Measurements from ENCODE around the gene CR1L. TPM values are rescaled to one million over a fixed set of nuclear protein-coding genes. Genes with fewer than 3 reads are reported as not detected.
A peak's percentile ranks its signal among the peaks of the same experiment; 100 is the strongest.
"Not testable (repeated sequence)": the region's sequence is repeated elsewhere in the genome, so short reads cannot be mapped to it uniquely, and the experiment has no call there.

CR1L gene
- total and polyA plus RNA-seq, 2 donors (not counting 3 experiments of a cell fraction or from before 2014, with no cell fraction given) = not detected

DNA sequence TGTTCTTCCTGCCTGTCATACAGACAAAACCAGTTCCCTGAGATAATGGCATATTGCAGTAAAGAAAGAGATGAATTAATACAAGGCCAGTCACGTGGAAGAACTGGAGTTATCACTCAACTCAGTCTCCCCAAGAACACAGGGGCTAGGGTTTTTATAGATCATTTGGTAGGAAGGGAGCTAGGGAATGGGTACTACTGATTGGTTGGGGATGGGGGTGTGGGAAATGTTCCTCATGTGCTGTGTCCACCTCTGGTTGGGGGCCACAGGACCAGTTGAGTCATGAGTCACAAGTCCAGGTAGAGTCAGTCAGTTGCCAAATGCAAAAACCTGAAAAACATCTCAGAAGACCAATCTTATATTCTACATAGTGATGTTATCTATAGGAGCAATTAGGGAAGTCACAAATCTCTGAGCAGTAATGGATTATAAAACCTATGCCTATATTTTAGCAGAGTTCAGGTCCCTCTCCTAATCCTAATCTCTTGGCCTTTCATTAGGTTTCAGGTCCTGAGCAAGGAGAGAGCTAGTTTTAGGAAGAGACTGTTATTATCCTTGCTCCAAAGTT, 19.3 kb upstream of the CR1L start:
- peak overlapping the region; percentile 32 for H2AFZ ChIP-seq (ENCODE audit: low read depth, low read length)
- FAIRE-seq; BruUV-seq (replicated peaks); dilution Hi-C loops (cut with MboI; ENCODE audit: extremely low pct_ligation_motif_present, low sequenced_read_pairs); H4K20me1 ChIP-seq (replicated peaks; ENCODE audit: control insufficient read depth, extremely low read depth, insufficient read depth, low read length); H3K4me3 ChIP-seq (replicated peaks in 1 of 3; ENCODE audit: insufficient read depth in 1 of 3, low read depth in 1 of 3, low read length in 3 of 3); POLR2A ChIA-PET; H3K79me2 ChIP-seq (ENCODE audit: control insufficient read depth, insufficient read depth, low read length); H3K27me3 ChIP-seq (ENCODE audit: control insufficient read depth in 2 of 2, insufficient read depth in 2 of 2, low read length in 2 of 2); H3K9me1 ChIP-seq (replicated peaks; ENCODE audit: control insufficient read depth, extremely low read depth, insufficient read depth, low read length); H3K9ac ChIP-seq (replicated peaks; ENCODE audit: extremely low read depth, insufficient read depth, low read length); H3K4me1 ChIP-seq (ENCODE audit: control insufficient read depth, extremely low read depth, insufficient read depth, low read length); CTCF ChIA-PET; H3K9me3 ChIP-seq (replicated peaks; ENCODE audit: control insufficient read depth, insufficient read depth, low read length); H3K27ac ChIP-seq (ENCODE audit: insufficient read depth, low read depth, low read length); intact Hi-C loops (cut with micrococcal nuclease); H3K36me3 ChIP-seq (ENCODE audit: control insufficient read depth in 2 of 2, extremely low read depth in 1 of 2, insufficient read depth in 2 of 2, low read length in 2 of 2); DNase-seq (ENCODE audit: low read depth, low spot score): not testable (repeated sequence)
- peak overlapping the region; percentile 29 for H3K4me2 ChIP-seq (ENCODE audit: insufficient read depth, low read length)

DNA sequence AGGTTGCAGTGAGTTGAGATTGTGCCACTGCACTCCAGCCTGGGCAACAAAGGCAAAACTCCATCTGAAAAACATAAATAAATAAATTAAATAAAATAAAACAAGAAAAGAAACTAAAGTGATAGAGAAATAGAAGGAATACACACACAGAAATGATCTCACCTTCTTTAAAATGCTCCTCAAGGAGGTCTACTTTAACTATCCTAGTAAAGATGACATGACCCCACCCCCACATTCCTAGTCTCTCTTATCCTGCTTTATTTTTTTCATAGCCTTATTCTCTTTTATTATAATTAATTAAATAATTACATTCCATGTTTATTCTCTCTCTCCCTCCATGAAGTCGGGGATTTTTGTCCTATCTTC, 18.0 kb upstream of the CR1L start:
- dilution Hi-C loops (cut with MboI; ENCODE audit: extremely low pct_ligation_motif_present, low sequenced_read_pairs) = no loop called here
- POLR2A ChIA-PET = no interaction called here

More for the DNA sequence above, 18.0 kb upstream of the CR1L start:
- Histone ChIP-seq H3K79me2 (ENCODE audit: control insufficient read depth, insufficient read depth, low read length) (no peaks in the 10 kb centered on the region), H3K4me1 (ENCODE audit: control insufficient read depth, extremely low read depth, insufficient read depth, low read length) (peaks cover 6% of the 10 kb centered on the region), H4K20me1 (replicated peaks; ENCODE audit: control insufficient read depth, extremely low read depth, insufficient read depth, low read length) (no peaks in the 10 kb centered on the region), H3K9me3 (replicated peaks; ENCODE audit: control insufficient read depth, insufficient read depth, low read length) (no peaks in the 10 kb centered on the region), H2AFZ (ENCODE audit: low read depth, low read length) (no peak overlapping the region), H3K9me1 (replicated peaks; ENCODE audit: control insufficient read depth, extremely low read depth, insufficient read depth, low read length) (no peaks in the 10 kb centered on the region), H3K27me3 (ENCODE audit: control insufficient read depth in 2 of 2, insufficient read depth in 2 of 2, low read length in 2 of 2) (no peaks in the 10 kb centered on the region), H3K4me2 (ENCODE audit: insufficient read depth, low read length) (no peak overlapping the region), H3K36me3 (ENCODE audit: control insufficient read depth in 2 of 2, extremely low read depth in 1 of 2, insufficient read depth in 2 of 2, low read length in 2 of 2) (no peaks in the 10 kb centered on the region), H3K4me3 (replicated peaks in 1 of 3; ENCODE audit: insufficient read depth in 1 of 3, low read depth in 1 of 3, low read length in 3 of 3) (no peak overlapping the region), H3K9ac (replicated peaks; ENCODE audit: extremely low read depth, insufficient read depth, low read length) (no peak overlapping the region), H3K27ac (ENCODE audit: insufficient read depth, low read depth, low read length) (no peak overlapping the region)
- DNase-seq (ENCODE audit: low read depth, low spot score) = no peak
- CTCF ChIA-PET = no interaction called here
- FAIRE-seq = no peak
- BruUV-seq (replicated peaks) = no TSS peak
- TF ChIP-seq FOS (IDR thresholded peaks at IDR 0.05; ENCODE audit: borderline replicate concordance, insufficient read depth, low read length) (no peak), EZH2 (IDR thresholded peaks at IDR 0.05; ENCODE audit: borderline replicate concordance, low read depth, low read length, severe bottlenecking) (no peak), GATA2 (IDR thresholded peaks at IDR 0.05; ENCODE audit: insufficient read depth, insufficient read length, low read depth, low read length) (no peak), POLR2AphosphoS5 (IDR thresholded peaks at IDR 0.05; ENCODE audit: insufficient read depth, low read depth, low read length) (no peak), POLR2A (IDR thresholded peaks at IDR 0.05; ENCODE audit: low read depth, low read length) (no peak), JUN (IDR thresholded peaks at IDR 0.05; ENCODE audit: borderline replicate concordance, insufficient read depth, insufficient read length, low read depth) (no peak), MYC (IDR thresholded peaks at IDR 0.05; ENCODE audit: low read depth, low read length) (no peak)
- TF ChIP-seq, protein P1, sequence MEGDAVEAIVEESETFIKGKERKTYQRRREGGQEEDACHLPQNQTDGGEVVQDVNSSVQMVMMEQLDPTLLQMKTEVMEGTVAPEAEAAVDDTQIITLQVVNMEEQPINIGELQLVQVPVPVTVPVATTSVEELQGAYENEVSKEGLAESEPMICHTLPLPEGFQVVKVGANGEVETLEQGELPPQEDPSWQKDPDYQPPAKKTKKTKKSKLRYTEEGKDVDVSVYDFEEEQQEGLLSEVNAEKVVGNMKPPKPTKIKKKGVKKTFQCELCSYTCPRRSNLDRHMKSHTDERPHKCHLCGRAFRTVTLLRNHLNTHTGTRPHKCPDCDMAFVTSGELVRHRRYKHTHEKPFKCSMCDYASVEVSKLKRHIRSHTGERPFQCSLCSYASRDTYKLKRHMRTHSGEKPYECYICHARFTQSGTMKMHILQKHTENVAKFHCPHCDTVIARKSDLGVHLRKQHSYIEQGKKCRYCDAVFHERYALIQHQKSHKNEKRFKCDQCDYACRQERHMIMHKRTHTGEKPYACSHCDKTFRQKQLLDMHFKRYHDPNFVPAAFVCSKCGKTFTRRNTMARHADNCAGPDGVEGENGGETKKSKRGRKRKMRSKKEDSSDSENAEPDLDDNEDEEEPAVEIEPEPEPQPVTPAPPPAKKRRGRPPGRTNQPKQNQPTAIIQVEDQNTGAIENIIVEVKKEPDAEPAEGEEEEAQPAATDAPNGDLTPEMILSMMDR (IDR thresholded peaks at IDR 0.05; ENCODE audit: extremely low read depth in 1 of 2, insufficient read depth in 1 of 2, low read depth in 1 of 2, low read length in 2 of 2) = no peak
- TF ChIP-seq, protein P2, sequence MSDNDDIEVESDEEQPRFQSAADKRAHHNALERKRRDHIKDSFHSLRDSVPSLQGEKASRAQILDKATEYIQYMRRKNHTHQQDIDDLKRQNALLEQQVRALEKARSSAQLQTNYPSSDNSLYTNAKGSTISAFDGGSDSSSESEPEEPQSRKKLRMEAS (IDR thresholded peaks at IDR 0.05; ENCODE audit: insufficient read depth, insufficient read length) = no peak
- intact Hi-C loops (cut with micrococcal nuclease) = no loop called here

All from endothelial cell of umbilical vein (primary cell).